ENCODE results near the gene SMCO2. TPM values are rescaled to one million over a fixed set of nuclear protein-coding genes. Genes with fewer than 3 reads are reported as not detected.
A peak's percentile ranks its signal among the peaks of the same experiment; 100 is the strongest.

The SMCO2 gene
- total RNA-seq, 1 donor from 2014 or later, result not detected

GRCh38 chr12:27521981-27522380, 75.4 kb downstream of the SMCO2 start:
- intact Hi-C loops (cut with DNase I), result loop anchor here (10.0 kb wide), 2 partner anchors 87 to 187 kb away; partner anchors contain the start of gene BMAL2
- Histone ChIP-seq H3K27ac (no peak overlapping the region), H3K4me1 (peaks cover 3 to 13% of the 10 kb centered on the region in 2 donors), H3K4me3 (no peak overlapping the region), H3K27me3 (no peaks in the 10 kb centered on the region), H3K9me3 (no peaks in the 10 kb centered on the region), H3K36me3 (no peaks in the 10 kb centered on the region)
- TF ChIP-seq CTCF (IDR thresholded peaks at IDR 0.05), result no peak
- no peak for DNase-seq (ENCODE audit: low spot score in 2 of 2)

GRCh38 chr12:27523305-27523641, 76.7 kb downstream of the SMCO2 start:
- intact Hi-C loops (cut with DNase I), result loop anchor here (10.0 kb wide), 2 partner anchors 88 to 188 kb away; partner anchors contain the start of gene BMAL2
- Histone ChIP-seq H3K9me3 (no peaks in the 10 kb centered on the region), H3K27ac (peak overlapping the region; percentile 88 to 90), H3K4me3 (peak overlapping the region; percentile 77 to 79), H3K36me3 (no peaks in the 10 kb centered on the region), H3K27me3 (no peaks in the 10 kb centered on the region), H3K4me1 (peaks cover 3 to 13% of the 10 kb centered on the region in 2 donors)
- no peak for TF ChIP-seq CTCF (IDR thresholded peaks at IDR 0.05)
- no peak for DNase-seq (ENCODE audit: low spot score in 2 of 2)

GRCh38 chr12:27523642-27524493, 77.3 kb downstream of the SMCO2 start, which contains the start of gene PPFIBP1:
Gene PPFIBP1, plus strand, starts transcription at chr12:27524206. Its CDS starts 109,191 bp downstream, at chr12:27633397.
- peaks cover 3 to 16% of the 10 kb centered on the region in 2 donors for H3K4me1 ChIP-seq
- no peaks in the 10 kb centered on the region for H3K36me3 ChIP-seq
- no peaks in the 10 kb centered on the region for H3K27me3 ChIP-seq
- H3K27ac ChIP-seq, result peak within 1 kb of the TSS; percentile 88 to 90
- peak within 1 kb of the TSS; percentile 77 to 79 for H3K4me3 ChIP-seq
- no peaks in the 10 kb centered on the region for H3K9me3 ChIP-seq
- intact Hi-C loops (cut with DNase I), result loop anchor here (2.0 to 10.0 kb wide), 4 partner anchors 31 to 189 kb away; partner anchors contain the start of gene BMAL2
- peak; percentile 99 to 100 for DNase-seq (ENCODE audit: low spot score in 2 of 2)
- peak in 2 of 3 experiments; percentile 31 to 44 for TF ChIP-seq CTCF (IDR thresholded peaks at IDR 0.05)

- Histone ChIP-seq H3K4me1 (peaks cover 3 to 16% of the 10 kb centered on the region in 2 donors), H3K27me3 (no peaks in the 10 kb centered on the region), H3K4me3 (peak overlapping the region; percentile 77 to 79), H3K9me3 (no peaks in the 10 kb centered on the region), H3K36me3 (no peaks in the 10 kb centered on the region), H3K27ac (peak overlapping the region; percentile 88 to 90)
- intact Hi-C loops (cut with DNase I), result loop anchor here (2.0 to 10.0 kb wide), 4 partner anchors 30 to 190 kb away; partner anchors contain the start of gene BMAL2
- no peak for TF ChIP-seq CTCF (IDR thresholded peaks at IDR 0.05)
- no peak for DNase-seq (ENCODE audit: low spot score in 2 of 2)
These were observed 77.9 kb downstream of the SMCO2 start for GRCh38 chr12:27524494-27524835.

DNA sequence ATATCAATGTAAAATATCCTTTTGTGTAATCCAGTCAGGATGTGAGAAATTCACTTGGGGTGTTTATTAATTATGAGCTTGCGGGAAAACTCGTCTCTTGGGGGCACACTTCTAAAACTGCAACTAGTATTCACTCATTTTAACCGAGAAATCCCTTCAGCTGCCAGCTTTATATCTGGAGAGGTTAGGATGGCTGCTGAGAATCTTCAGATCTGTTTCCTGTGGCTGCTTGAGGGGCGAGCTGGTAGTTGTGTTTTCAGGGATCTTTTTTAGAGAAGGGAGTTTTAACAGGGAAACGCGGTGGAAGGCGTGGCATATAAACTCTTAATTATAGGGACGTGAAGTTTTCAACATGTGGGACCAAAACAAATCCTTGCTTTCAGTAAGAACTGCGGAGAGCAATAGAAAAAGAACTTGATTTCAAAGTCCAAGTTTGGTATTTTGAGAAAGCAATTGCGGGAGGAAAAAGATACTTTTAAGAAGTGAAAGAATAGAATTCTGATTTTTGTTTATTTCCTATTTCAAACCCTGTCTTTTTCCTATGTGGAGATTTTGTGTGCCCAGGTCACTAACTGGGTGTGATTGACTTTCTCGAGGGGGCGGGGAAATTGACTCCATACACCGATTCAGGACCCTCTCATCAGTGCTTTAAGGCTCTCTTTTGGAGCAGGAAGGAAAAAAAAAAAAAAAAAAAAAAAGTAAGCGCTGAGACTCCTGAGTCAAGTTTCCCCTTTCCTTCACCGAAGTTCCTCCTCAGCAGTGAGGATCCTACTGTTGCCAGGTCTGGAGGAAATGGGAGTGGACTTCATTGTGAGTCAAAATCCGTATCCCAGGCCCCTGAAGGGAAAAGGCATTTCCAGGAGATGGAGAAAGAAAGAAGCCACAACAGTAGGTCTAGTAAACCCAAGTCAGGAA, 78.6 kb downstream of the SMCO2 start:
- DNase-seq (ENCODE audit: low spot score in 2 of 2), result no peak
- Histone ChIP-seq H3K36me3 (no peaks in the 10 kb centered on the region), H3K27ac (peak overlapping the region; percentile 88 to 90), H3K4me3 (peak overlapping the region; percentile 77 to 79), H3K27me3 (no peaks in the 10 kb centered on the region), H3K9me3 (no peaks in the 10 kb centered on the region), H3K4me1 (peaks cover 3 to 16% of the 10 kb centered on the region in 2 donors)
- intact Hi-C loops (cut with DNase I), result loop anchor here (1.0 to 10.0 kb wide), 5 partner anchors 24 to 190 kb away; partner anchors contain the start of gene BMAL2
- no peak for TF ChIP-seq CTCF (IDR thresholded peaks at IDR 0.05)
